Smooth muscle cell (in vitro differentiated cells): ENCODE results near the gene DCAF12L2. TPM values are rescaled to one million over a fixed set of nuclear protein-coding genes. Genes with fewer than 3 reads are reported as not detected.

ENCODE experiments used
- DNase-seq: peaks from one replicate; lab custom pipeline; 2025; ENCODE audit not compliant: unreplicated experiment; lab: John Stamatoyannopoulos, UW
- H2AFZ ChIP-seq: fragments of 200-600 bp; sonication (generic); 2 replicates; pipeline ENCODE4 v1.6.0; 2016; ENCODE audit warnings: antibody characterized with exemption, low read depth, mild to moderate bottlenecking
- H3F3A ChIP-seq: fragments of 200-600 bp; sonication (generic); 2 replicates; pipeline ENCODE4 v1.6.0; 2017; ENCODE audit warnings: antibody characterized with exemption, low read depth
- H3K27ac ChIP-seq: fragments of 200-600 bp; sonication (generic); 2 replicates; pipeline ENCODE4 v1.5.1; 2016; ENCODE audit warnings: low read depth, mild to moderate bottlenecking
- H3K27me3 ChIP-seq: fragments of 200-600 bp; sonication (generic); 2 replicates; pipeline ENCODE4 v1.6.1; 2016; ENCODE audit warnings: low read depth, mild to moderate bottlenecking
- H3K36me3 ChIP-seq: fragments of 200-600 bp; sonication (generic); 2 replicates; pipeline ENCODE4 v1.5.1; 2016; ENCODE audit warnings: low read depth
- H3K4me1 ChIP-seq: fragments of 200-600 bp; sonication (generic); 2 replicates; pipeline ENCODE4 v1.5.1; 2016; ENCODE audit warnings: low read depth
- H3K4me2 ChIP-seq: fragments of 200-600 bp; sonication (generic); 2 replicates; pipeline ENCODE4 v1.6.0; 2016; ENCODE audit warnings: mild to moderate bottlenecking
- H3K4me3 ChIP-seq: fragments of 200-600 bp; sonication (generic); 2 replicates; pipeline ENCODE4 v1.5.1; 2016; ENCODE audit warnings: mild to moderate bottlenecking
- H3K79me2 ChIP-seq: fragments of 200-600 bp; sonication (generic); 2 replicates; pipeline ENCODE4 v1.6.0; 2016; ENCODE audit warnings: low read depth, mild to moderate bottlenecking
- H3K9ac ChIP-seq: fragments of 200-600 bp; sonication (generic); 2 replicates; pipeline ENCODE4 v1.6.0; 2016; ENCODE audit warnings: low read depth
- H3K9me3 ChIP-seq: fragments of 200-600 bp; sonication (generic); replicated peaks from 2 replicates; pipeline ENCODE4 v1.5.1; 2016; ENCODE audit warnings: low read depth
- H4K20me1 ChIP-seq: fragments of 200-600 bp; sonication (generic); 2 replicates; pipeline ENCODE4 v1.6.0; 2016; ENCODE audit warnings: low read depth
- CTCF ChIP-seq: fragments of 200-600 bp; sonication (generic); IDR thresholded peaks from 2 replicates; pipeline ENCODE4 v1.5.1; 2017; ENCODE audit warnings: borderline replicate concordance, mild to moderate bottlenecking, antibody characterized with exemption; ENCODE audit not compliant: insufficient read depth, poor library complexity, severe bottlenecking
- WGBS: methylation state at CpG from one replicate; pipeline ENCODE4 v1.1.7; 2016; ENCODE audit warnings: low lambda C conversion rate; 5-methylcytosine and 5-hydroxymethylcytosine counted together
- polyA plus RNA-seq: library from polyadenylated mRNA; unstranded; fragments of >200 nt; fragmentation: Nextera tagmentation; extraction: Ambion mirVana; gene quantifications from 2 replicates; pipeline ENCODE4 v1.2.1, GENCODE V29; 2016
- total RNA-seq: library from RNA; depleted of rRNA; stranded (reverse); fragments of >200 nt; gene quantifications from 2 replicates; pipeline ENCODE4 v1.2.3, GENCODE V29; 2014

Gene DCAF12L2
- total and polyA plus RNA-seq, 2 experiments from 2014 or later = 0.36 TPM; not detected in 1

- Histone ChIP-seq H3K27me3 (no peaks in the 10 kb centered on the region), H3K4me1 (no peaks in the 10 kb centered on the region), H3K4me3 (no peak overlapping the region), H3K9me3 (no peaks in the 10 kb centered on the region), H3K27ac (no peak overlapping the region), H3K4me2 (no peak overlapping the region), H2AFZ (no peak overlapping the region), H3K36me3 (no peaks in the 10 kb centered on the region), H3F3A (no peaks in the 10 kb centered on the region), H3K79me2 (no peaks in the 10 kb centered on the region), H4K20me1 (no peaks in the 10 kb centered on the region), H3K9ac (no peak overlapping the region)
- TF ChIP-seq CTCF = no peak
- 69% methylated on average over 2 of the region's 2 CpGs for WGBS
- no peak for DNase-seq
Observed at GRCh38 chrX:126170720-126171119, 4.6 kb upstream of the DCAF12L2 start.

- Histone ChIP-seq H3K4me3 (no peak overlapping the region), H2AFZ (no peak overlapping the region), H3K4me1 (no peaks in the 10 kb centered on the region), H3K9ac (no peak overlapping the region), H3K9me3 (no peaks in the 10 kb centered on the region), H3F3A (no peaks in the 10 kb centered on the region), H3K27me3 (no peaks in the 10 kb centered on the region), H3K36me3 (no peaks in the 10 kb centered on the region), H3K4me2 (no peak overlapping the region), H4K20me1 (no peaks in the 10 kb centered on the region), H3K79me2 (no peaks in the 10 kb centered on the region), H3K27ac (no peak overlapping the region)
- DNase-seq = no peak
- no peak for TF ChIP-seq CTCF
- 78% methylated on average over 3 of the region's 3 CpGs for WGBS
Observed at GRCh38 chrX:126167560-126167959, 1.5 kb upstream of the DCAF12L2 start.

- TF ChIP-seq CTCF = no peak
- H3K4me1 ChIP-seq = no peaks in the 10 kb centered on the region
- H3K4me2 ChIP-seq = peak overlapping the region; percentile 65
- no peaks in the 10 kb centered on the region for H3K36me3 ChIP-seq
- no peaks in the 10 kb centered on the region for H3K27me3 ChIP-seq
- H3F3A ChIP-seq = no peaks in the 10 kb centered on the region
- WGBS = 74% methylated on average over 16 of the region's 24 CpGs
- H3K9ac ChIP-seq = no peak overlapping the region
- peak overlapping the region; percentile 48 for H3K4me3 ChIP-seq
- no peak overlapping the region for H2AFZ ChIP-seq
- H3K9me3 ChIP-seq = no peaks in the 10 kb centered on the region
- H3K79me2 ChIP-seq = no peaks in the 10 kb centered on the region
- no peaks in the 10 kb centered on the region for H4K20me1 ChIP-seq
- no peak for DNase-seq
- no peak overlapping the region for H3K27ac ChIP-seq
Observed at GRCh38 chrX:126165401-126165720, 728 bp downstream of the DCAF12L2 start.

- 94% methylated on average over 37 of the region's 37 CpGs for WGBS
Observed at GRCh38 chrX:126164689-126165400, 1.2 kb downstream of the DCAF12L2 start.

More at GRCh38 chrX:126164689-126165400, 1.2 kb downstream of the DCAF12L2 start:
- Histone ChIP-seq H3K9me3 (no peaks in the 10 kb centered on the region), H3K36me3 (no peaks in the 10 kb centered on the region), H3K27me3 (no peaks in the 10 kb centered on the region), H3K79me2 (no peaks in the 10 kb centered on the region), H3K4me2 (no peak overlapping the region), H3K9ac (no peak overlapping the region), H2AFZ (no peak overlapping the region), H3K4me3 (no peak overlapping the region), H4K20me1 (no peaks in the 10 kb centered on the region), H3K27ac (no peak overlapping the region), H3K4me1 (no peaks in the 10 kb centered on the region), H3F3A (no peaks in the 10 kb centered on the region)
- DNase-seq = no peak
- TF ChIP-seq CTCF = no peak
